ENCODE data around the gene KCNT1. TPM values are rescaled to one million over a fixed set of nuclear protein-coding genes. Genes with fewer than 3 reads are reported as not detected.

KCNT1 gene
- total RNA-seq, 1 experiment from 2014 or later, result not detected

DNA sequence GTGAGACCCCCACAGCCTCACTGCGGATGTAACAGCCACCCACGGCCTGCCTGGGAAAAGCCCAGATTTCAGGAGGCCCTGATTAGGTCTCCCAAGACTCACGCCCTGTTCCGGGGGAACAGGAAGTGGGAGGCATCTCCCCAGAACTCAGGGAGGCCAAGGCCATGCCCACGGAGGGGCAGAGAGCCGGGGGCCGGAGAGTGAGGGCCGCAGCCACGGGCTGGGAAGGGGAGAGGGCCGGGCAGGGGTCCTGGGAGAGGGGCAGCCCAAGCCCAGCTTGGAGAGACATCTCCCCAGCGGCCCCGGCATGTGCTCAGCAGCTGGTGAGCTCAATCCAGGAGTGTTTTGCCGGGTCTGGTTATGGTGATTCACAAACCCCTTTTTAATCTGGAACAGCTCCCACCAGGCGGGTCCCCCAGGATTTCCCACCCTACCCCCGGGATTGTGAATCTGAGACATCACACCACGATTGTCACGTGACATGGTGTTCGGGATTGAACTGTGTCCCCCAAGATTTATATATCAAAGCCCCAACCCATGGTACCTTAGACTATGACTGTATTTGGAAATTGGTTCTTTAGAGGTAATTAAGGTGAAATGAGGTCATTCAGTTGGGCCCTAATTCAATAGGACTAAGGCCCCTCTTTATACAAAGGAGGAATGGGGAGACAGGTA is 26.6 kb downstream of the KCNT1 start:
- Histone ChIP-seq H3K4me2 (ENCODE audit: low read depth, low read length, poor library complexity, severe bottlenecking) (no peak overlapping the region), H2AFZ (ENCODE audit: low read length) (no peak overlapping the region), H3K4me3 (ENCODE audit: low read length) (no peak overlapping the region), H3K9me2 (replicated peaks; ENCODE audit: insufficient read depth, low read length) (no peaks in the 10 kb centered on the region), H3K27ac (ENCODE audit: low read length) (no peak overlapping the region), H3K4me1 (ENCODE audit: low read length) (no peaks in the 10 kb centered on the region), H3K27me3 (ENCODE audit: low read length) (no peaks in the 10 kb centered on the region), H3K9ac (ENCODE audit: low read length) (no peak overlapping the region), H3K79me2 (ENCODE audit: low read length) (no peaks in the 10 kb centered on the region), H4K20me1 (ENCODE audit: insufficient read depth, low read depth, low read length) (0 out of 2 replicates have a peak, but pooled peaks cover 3% of the 10 kb centered on the region), H3K36me3 (ENCODE audit: insufficient read depth, low read length) (no peaks in the 10 kb centered on the region), H3K9me3 (ENCODE audit: low read length) (no peaks in the 10 kb centered on the region)
- no peak for DNase-seq

DNA sequence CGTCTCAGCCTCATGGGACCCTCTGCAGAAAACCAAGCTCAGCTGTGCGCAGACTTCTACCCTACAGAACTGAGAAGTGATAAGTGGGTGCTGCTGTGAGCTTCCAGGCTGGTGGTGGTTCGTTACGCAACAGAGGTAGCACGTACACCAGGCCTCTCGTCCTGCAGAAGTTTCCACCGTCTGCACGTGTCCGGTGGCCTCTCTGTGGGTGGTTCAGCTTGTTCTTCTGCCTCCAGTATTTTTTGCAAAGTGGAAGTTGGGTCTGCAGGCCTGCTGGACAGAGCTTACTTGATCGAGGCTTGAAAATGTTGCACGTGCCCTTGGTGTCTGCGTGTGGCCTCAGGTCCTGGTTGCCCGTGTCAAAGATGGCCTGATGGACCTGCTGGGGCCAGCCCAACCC is 27.5 kb downstream of the KCNT1 start:
- Histone ChIP-seq H3K4me1 (ENCODE audit: low read length) (no peaks in the 10 kb centered on the region), H3K79me2 (ENCODE audit: low read length) (no peaks in the 10 kb centered on the region), H3K4me3 (ENCODE audit: low read length) (no peak overlapping the region), H3K9ac (ENCODE audit: low read length) (no peak overlapping the region), H3K9me2 (replicated peaks; ENCODE audit: insufficient read depth, low read length) (no peaks in the 10 kb centered on the region), H3K4me2 (ENCODE audit: low read depth, low read length, poor library complexity, severe bottlenecking) (no peak overlapping the region), H3K27ac (ENCODE audit: low read length) (no peak overlapping the region), H4K20me1 (ENCODE audit: insufficient read depth, low read depth, low read length) (no peaks in the 10 kb centered on the region), H2AFZ (ENCODE audit: low read length) (no peak overlapping the region), H3K27me3 (ENCODE audit: low read length) (no peaks in the 10 kb centered on the region), H3K36me3 (ENCODE audit: insufficient read depth, low read length) (no peaks in the 10 kb centered on the region), H3K9me3 (ENCODE audit: low read length) (no peaks in the 10 kb centered on the region)
- DNase-seq, result no peak

DNA sequence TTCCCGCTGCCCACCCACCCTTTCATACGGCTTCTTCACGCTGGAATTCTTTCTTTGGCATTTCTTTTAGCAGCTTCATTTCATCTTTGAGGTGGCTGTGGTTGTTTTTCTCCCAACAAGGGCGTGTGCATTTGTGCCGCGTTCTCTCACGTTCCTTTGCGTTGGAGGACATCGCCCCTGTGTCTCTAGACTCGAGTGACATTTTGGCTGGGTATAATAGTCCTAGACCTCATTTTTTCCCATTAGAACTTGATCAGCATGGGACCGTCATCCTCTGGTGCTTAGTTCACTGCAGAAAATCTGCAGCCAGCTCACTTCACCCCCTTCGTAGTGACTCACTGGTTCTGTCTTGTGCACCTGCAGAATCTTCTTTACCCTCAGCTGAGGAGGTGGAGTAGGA is 29.5 kb downstream of the KCNT1 start:
- Histone ChIP-seq H3K4me3 (ENCODE audit: low read length) (no peak overlapping the region), H3K36me3 (ENCODE audit: insufficient read depth, low read length) (no peaks in the 10 kb centered on the region), H3K79me2 (ENCODE audit: low read length) (no peaks in the 10 kb centered on the region), H3K27me3 (ENCODE audit: low read length) (no peaks in the 10 kb centered on the region), H3K9ac (ENCODE audit: low read length) (no peak overlapping the region), H3K9me3 (ENCODE audit: low read length) (no peaks in the 10 kb centered on the region), H3K9me2 (replicated peaks; ENCODE audit: insufficient read depth, low read length) (no peaks in the 10 kb centered on the region), H3K27ac (ENCODE audit: low read length) (no peak overlapping the region), H3K4me2 (ENCODE audit: low read depth, low read length, poor library complexity, severe bottlenecking) (no peak overlapping the region), H2AFZ (ENCODE audit: low read length) (no peak overlapping the region), H3K4me1 (ENCODE audit: low read length) (no peaks in the 10 kb centered on the region), H4K20me1 (ENCODE audit: insufficient read depth, low read depth, low read length) (no peaks in the 10 kb centered on the region)
- no peak for DNase-seq

DNA sequence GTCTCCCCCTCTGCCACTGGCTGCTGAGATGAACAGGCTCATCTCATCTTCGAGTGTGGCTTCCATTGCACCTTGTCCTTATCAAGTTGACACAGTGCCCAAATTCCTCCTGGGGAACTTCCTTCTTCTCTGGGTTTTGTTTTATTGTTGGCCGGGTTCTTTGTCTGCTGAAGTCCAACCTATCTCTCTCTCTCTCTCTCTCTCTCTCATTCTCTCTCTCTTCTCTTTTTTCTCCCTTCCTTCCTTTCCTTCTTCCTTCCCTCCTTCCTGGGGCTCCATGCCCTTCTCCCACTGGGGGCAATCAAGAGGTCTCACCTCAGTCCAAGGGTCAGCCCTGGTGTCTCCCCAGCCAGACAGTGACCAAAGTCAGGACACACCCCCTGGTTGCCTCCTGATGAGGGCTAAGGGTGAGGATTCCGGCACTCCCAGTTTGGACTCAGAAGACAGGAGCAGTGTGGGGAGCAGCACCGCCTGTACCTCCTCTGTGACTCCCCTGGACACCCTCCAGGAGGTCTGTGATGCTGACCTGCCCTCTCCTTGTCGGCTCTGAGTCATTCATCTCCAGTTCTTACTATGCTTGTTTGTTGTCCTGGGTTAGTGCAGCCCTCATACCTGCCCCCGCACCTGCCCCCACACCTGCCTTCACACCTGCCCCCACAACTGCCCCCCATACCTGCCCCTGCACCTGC is 30.7 kb downstream of the KCNT1 start:
- Histone ChIP-seq H3K9me3 (ENCODE audit: low read length) (no peaks in the 10 kb centered on the region), H2AFZ (ENCODE audit: low read length) (no peak overlapping the region), H3K36me3 (ENCODE audit: insufficient read depth, low read length) (no peaks in the 10 kb centered on the region), H3K4me3 (ENCODE audit: low read length) (no peak overlapping the region), H3K4me2 (ENCODE audit: low read depth, low read length, poor library complexity, severe bottlenecking) (no peak overlapping the region), H3K27me3 (ENCODE audit: low read length) (no peaks in the 10 kb centered on the region), H3K9me2 (replicated peaks; ENCODE audit: insufficient read depth, low read length) (no peaks in the 10 kb centered on the region), H3K9ac (ENCODE audit: low read length) (no peak overlapping the region), H3K4me1 (ENCODE audit: low read length) (no peaks in the 10 kb centered on the region), H3K79me2 (ENCODE audit: low read length) (no peaks in the 10 kb centered on the region), H4K20me1 (ENCODE audit: insufficient read depth, low read depth, low read length) (no peaks in the 10 kb centered on the region), H3K27ac (ENCODE audit: low read length) (no peak overlapping the region)
- no peak for DNase-seq

DNA sequence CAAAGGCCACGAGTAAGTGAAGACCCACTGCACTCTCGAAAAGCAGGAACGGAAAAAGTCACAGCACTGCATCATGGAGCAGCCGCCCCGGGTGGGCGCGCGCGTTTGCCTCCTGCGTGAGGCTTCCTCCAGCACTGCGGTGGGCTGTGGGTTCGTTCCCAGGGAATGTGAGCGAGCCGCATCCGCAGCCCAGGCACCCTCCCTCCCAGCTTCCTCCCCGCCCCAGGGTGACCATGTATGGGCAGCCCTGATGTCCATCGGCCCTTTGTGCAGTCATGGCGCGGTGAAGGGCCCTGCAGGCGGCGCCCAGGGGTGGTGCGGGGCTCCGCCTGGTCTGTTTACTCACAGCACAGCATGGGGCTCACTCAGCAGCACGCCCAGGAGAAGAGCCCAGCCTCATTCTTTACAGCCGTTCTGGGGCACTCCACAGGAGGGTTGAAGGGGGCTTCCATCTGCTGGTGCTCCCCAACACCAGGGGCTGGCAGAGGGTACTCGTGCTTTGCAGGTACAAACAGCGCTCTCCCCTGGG is 32.7 kb downstream of the KCNT1 start:
- no peak overlapping the region for H3K4me2 ChIP-seq (ENCODE audit: low read depth, low read length, poor library complexity, severe bottlenecking)
- no peaks in the 10 kb centered on the region for H4K20me1 ChIP-seq (ENCODE audit: insufficient read depth, low read depth, low read length)
- H3K79me2 ChIP-seq (ENCODE audit: low read length), result no peaks in the 10 kb centered on the region
- H3K27me3 ChIP-seq (ENCODE audit: low read length), result no peaks in the 10 kb centered on the region
- H2AFZ ChIP-seq (ENCODE audit: low read length), result no peak overlapping the region
- no peaks in the 10 kb centered on the region for H3K4me1 ChIP-seq (ENCODE audit: low read length)
- no peaks in the 10 kb centered on the region for H3K36me3 ChIP-seq (ENCODE audit: insufficient read depth, low read length)
- no peak overlapping the region for H3K9ac ChIP-seq (ENCODE audit: low read length)
- no peak for DNase-seq
- no peak overlapping the region for H3K4me3 ChIP-seq (ENCODE audit: low read length)
- H3K9me2 ChIP-seq (replicated peaks; ENCODE audit: insufficient read depth, low read length), result no peaks in the 10 kb centered on the region
- no peaks in the 10 kb centered on the region for H3K9me3 ChIP-seq (ENCODE audit: low read length)
- no peak overlapping the region for H3K27ac ChIP-seq (ENCODE audit: low read length)

DNA sequence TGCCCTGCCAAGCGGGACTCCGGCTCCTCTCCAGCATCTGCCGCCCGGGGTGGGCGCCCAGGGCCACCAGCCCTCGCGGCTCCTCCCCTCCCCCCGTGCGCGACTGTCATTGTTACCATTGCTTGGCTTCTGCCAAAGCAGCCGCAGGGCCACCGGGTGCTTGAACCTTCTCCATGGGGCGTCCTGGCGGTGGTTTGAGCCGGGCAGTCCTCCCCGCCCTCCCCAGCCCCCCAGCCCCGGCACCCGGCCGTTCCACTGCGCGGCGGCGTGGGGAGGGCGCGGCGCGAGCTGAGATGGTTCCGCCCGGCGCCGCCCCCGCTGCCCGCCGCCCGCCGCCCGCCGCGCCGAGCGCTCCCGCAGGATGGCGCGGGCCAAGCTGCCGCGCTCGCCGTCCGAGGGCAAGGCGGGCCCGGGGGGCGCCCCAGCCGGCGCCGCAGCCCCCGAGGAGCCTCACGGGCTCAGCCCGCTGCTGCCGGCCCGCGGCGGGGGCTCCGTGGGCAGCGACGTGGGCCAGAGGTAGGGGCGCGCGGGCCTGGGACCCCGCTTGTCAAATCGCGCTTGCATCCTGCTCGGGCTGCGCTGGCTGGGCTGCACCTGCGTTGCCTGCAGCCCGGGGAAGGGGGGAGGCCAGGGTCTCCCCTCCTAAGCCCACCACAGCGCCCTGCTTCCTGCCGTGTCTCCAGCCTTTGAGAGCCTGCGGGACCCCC is 34.4 kb downstream of the KCNT1 start:
- H3K4me1 ChIP-seq (ENCODE audit: low read length), result no peaks in the 10 kb centered on the region
- DNase-seq, result no peak

DNA sequence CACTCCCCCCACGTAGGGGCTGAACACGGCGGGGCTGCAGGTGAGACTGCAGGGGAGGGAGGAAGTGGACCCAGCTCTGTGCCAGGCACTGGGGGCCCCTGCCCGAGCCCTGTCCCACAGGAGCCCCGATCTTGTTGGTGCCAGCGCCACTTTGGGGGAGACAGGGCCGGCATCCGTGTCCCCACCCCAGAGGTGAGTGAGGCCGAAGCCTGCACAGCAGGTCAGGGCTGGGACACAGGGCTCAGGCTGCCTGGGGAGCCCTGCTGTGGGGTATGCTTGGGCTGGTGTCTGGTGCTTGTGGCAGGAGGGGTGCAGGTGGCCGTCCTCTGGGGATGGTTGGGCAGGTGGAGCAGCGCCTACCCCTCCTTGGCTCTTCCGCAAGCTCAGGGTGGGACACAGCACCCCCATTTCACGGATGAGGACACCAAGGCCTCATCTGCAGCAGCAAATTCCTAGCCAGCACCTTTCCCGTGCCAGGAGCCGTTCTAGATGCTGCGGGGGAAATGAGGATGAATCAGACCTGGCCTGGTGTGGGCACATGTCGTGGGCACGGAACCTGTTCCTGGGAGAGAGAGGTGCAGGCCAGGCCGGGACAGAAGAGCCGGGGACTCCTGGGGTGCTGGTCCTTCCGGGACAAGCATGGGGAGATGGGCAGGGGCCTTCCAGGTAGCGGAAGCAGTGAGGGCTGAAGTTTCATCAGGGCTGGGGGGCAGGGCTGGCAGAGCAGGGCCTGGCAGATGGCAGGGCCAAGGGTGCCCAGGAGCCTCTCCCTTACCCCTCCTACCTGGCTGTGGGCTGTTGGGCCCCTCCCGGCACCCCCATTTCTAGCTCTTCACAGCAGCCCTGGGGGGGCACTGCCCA is 35.2 kb downstream of the KCNT1 start:
- Histone ChIP-seq H4K20me1 (ENCODE audit: insufficient read depth, low read depth, low read length) (no peaks in the 10 kb centered on the region), H3K27ac (ENCODE audit: low read length) (no peak overlapping the region), H3K36me3 (ENCODE audit: insufficient read depth, low read length) (no peaks in the 10 kb centered on the region), H3K79me2 (ENCODE audit: low read length) (no peaks in the 10 kb centered on the region), H3K9ac (ENCODE audit: low read length) (no peak overlapping the region), H2AFZ (ENCODE audit: low read length) (no peak overlapping the region), H3K4me3 (ENCODE audit: low read length) (no peak overlapping the region), H3K27me3 (ENCODE audit: low read length) (no peaks in the 10 kb centered on the region), H3K4me2 (ENCODE audit: low read depth, low read length, poor library complexity, severe bottlenecking) (no peak overlapping the region), H3K4me1 (ENCODE audit: low read length) (no peaks in the 10 kb centered on the region), H3K9me3 (ENCODE audit: low read length) (no peaks in the 10 kb centered on the region), H3K9me2 (replicated peaks; ENCODE audit: insufficient read depth, low read length) (no peaks in the 10 kb centered on the region)
- DNase-seq, result no peak

More for the DNA sequence above, 34.4 kb downstream of the KCNT1 start:
- Histone ChIP-seq H4K20me1 (ENCODE audit: insufficient read depth, low read depth, low read length) (no peaks in the 10 kb centered on the region), H3K4me3 (ENCODE audit: low read length) (no peak overlapping the region), H3K9ac (ENCODE audit: low read length) (no peak overlapping the region), H3K27me3 (ENCODE audit: low read length) (no peaks in the 10 kb centered on the region), H3K9me3 (ENCODE audit: low read length) (no peaks in the 10 kb centered on the region), H3K4me2 (ENCODE audit: low read depth, low read length, poor library complexity, severe bottlenecking) (no peak overlapping the region), H3K79me2 (ENCODE audit: low read length) (no peaks in the 10 kb centered on the region), H3K9me2 (replicated peaks; ENCODE audit: insufficient read depth, low read length) (no peaks in the 10 kb centered on the region), H3K27ac (ENCODE audit: low read length) (no peak overlapping the region), H2AFZ (ENCODE audit: low read length) (no peak overlapping the region), H3K36me3 (ENCODE audit: insufficient read depth, low read length) (no peaks in the 10 kb centered on the region)

Measured in Karpas-422 (cell line).